Body of pancreas (tissue), 4 donors: ENCODE measurements around the gene CRACR2A.

Experiments
- POLR2A ChIP-seq, 3 donors: fragments of 450-650 bp; IDR thresholded peaks; one replicate each; pipeline ENCODE4 v1.6.1; 2016; ENCODE audit warnings: antibody characterized with exemption in 3 of 3, mild to moderate bottlenecking in 2 of 3
- TF ChIP-seq, protein P1 (sequence below), 7 experiments: fragments of 450-650 bp in 4 of 7; fragments of 200-600 bp in 3 of 7; sonication (generic) in 3 of 7; IDR thresholded peaks; one replicate each; pipeline ENCODE4 v1.5.1; 2016 to 2019; ENCODE audit warnings: antibody characterized with exemption in 7 of 7

DNA sequence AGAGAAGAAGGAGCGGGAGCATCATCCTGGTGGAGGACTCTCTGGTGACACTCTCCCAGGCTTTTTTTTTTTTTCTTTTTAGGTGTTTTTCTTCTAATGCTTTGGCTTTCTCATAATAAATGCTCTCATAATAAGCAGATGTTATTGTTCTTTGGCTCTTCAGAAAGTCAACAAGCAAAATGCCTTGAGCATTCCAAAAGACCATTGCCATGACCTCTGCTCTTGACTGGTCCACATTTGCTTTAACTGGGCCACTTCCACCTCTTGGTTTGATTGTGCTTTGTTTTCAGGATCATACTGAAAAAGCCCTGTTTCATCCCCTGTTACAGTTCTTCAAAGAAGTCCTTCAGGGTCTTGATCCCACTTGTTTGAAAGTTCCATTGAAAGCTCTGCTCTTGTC is 36.9 kb downstream of the CRACR2A start:
- TF ChIP-seq POLR2A (IDR thresholded peaks at IDR 0.05), result no peak
- TF ChIP-seq, protein P1, sequence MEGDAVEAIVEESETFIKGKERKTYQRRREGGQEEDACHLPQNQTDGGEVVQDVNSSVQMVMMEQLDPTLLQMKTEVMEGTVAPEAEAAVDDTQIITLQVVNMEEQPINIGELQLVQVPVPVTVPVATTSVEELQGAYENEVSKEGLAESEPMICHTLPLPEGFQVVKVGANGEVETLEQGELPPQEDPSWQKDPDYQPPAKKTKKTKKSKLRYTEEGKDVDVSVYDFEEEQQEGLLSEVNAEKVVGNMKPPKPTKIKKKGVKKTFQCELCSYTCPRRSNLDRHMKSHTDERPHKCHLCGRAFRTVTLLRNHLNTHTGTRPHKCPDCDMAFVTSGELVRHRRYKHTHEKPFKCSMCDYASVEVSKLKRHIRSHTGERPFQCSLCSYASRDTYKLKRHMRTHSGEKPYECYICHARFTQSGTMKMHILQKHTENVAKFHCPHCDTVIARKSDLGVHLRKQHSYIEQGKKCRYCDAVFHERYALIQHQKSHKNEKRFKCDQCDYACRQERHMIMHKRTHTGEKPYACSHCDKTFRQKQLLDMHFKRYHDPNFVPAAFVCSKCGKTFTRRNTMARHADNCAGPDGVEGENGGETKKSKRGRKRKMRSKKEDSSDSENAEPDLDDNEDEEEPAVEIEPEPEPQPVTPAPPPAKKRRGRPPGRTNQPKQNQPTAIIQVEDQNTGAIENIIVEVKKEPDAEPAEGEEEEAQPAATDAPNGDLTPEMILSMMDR (IDR thresholded peaks at IDR 0.05), result no peak
